Mucosa of rectum (tissue), 2 donors: ENCODE data around the gene NOB1.

Experiments
- H3K27ac ChIP-seq, 2 donors: one replicate each; pipeline ENCODE4 v1.7.0; 2013; ENCODE audit warnings: inconsistent platforms in 2 of 2, low read depth in 2 of 2, low read length in 2 of 2
- H3K27me3 ChIP-seq, 2 donors: one replicate each; pipeline ENCODE4 v1.7.0; 2013; ENCODE audit warnings: low read length in 2 of 2; ENCODE audit not compliant: control insufficient read depth in 2 of 2, insufficient read depth in 2 of 2
- H3K36me3 ChIP-seq, 2 donors: one replicate each; pipeline ENCODE4 v1.7.0; 2013; ENCODE audit warnings: low read length in 2 of 2; ENCODE audit not compliant: control insufficient read depth in 2 of 2, insufficient read depth in 2 of 2
- H3K4me1 ChIP-seq, 2 donors: one replicate each; pipeline ENCODE4 v1.7.0; 2013; ENCODE audit warnings: low read length in 2 of 2, mild to moderate bottlenecking in 1 of 2; ENCODE audit not compliant: control insufficient read depth in 2 of 2, insufficient read depth in 2 of 2
- H3K4me3 ChIP-seq, 2 donors: one replicate each; pipeline ENCODE4 v1.7.0; 2013; ENCODE audit warnings: low read length in 2 of 2
- H3K9ac ChIP-seq, 2 donors: one replicate each; pipeline ENCODE4 v1.7.0; 2013; ENCODE audit warnings: low read length in 2 of 2, low read depth in 1 of 2, mild to moderate bottlenecking in 1 of 2
- H3K9me3 ChIP-seq, 2 donors: one replicate each; pipeline ENCODE4 v1.7.0; 2013; ENCODE audit warnings: low read length in 2 of 2; ENCODE audit not compliant: control insufficient read depth in 2 of 2
- donor health status: healthy.
- donor health status: Normal muscosa, but diverticular disease.

The NOB1 gene

GRCh38 chr16:69707920-69708683 lies 46.6 kb downstream of the NOB1 start:
- peaks cover 0 to 6% of the 10 kb centered on the region in 2 donors for H3K4me1 ChIP-seq
- no peak overlapping the region for H3K9ac ChIP-seq
- H3K4me3 ChIP-seq: no peak overlapping the region
- H3K27ac ChIP-seq: no peak overlapping the region
- no peaks in the 10 kb centered on the region for H3K27me3 ChIP-seq
- H3K9me3 ChIP-seq: no peaks in the 10 kb centered on the region
- peaks cover 4 to 12% of the 10 kb centered on the region in 2 donors for H3K36me3 ChIP-seq

GRCh38 chr16:69706975-69707340 lies 47.8 kb downstream of the NOB1 start:
- Histone ChIP-seq H3K27me3 (no peaks in the 10 kb centered on the region), H3K27ac (peak overlapping the region in 1 of 2 donors; percentile 21), H3K4me1 (peaks cover 0 to 6% of the 10 kb centered on the region in 2 donors), H3K9ac (no peak overlapping the region), H3K36me3 (peaks cover 1 to 8% of the 10 kb centered on the region in 2 donors), H3K4me3 (no peak overlapping the region), H3K9me3 (no peaks in the 10 kb centered on the region)

GRCh38 chr16:69706256-69706974 lies 48.3 kb downstream of the NOB1 start:
- peak overlapping the region in 1 of 2 donors; percentile 21 for H3K27ac ChIP-seq

GRCh38 chr16:69703638-69704037 lies 51.1 kb downstream of the NOB1 start:
- Histone ChIP-seq H3K36me3 (peaks cover 8 to 9% of the 10 kb centered on the region in 2 donors), H3K9ac (no peak overlapping the region), H3K4me1 (peaks cover 0 to 6% of the 10 kb centered on the region in 2 donors), H3K27me3 (no peaks in the 10 kb centered on the region), H3K27ac (no peak overlapping the region), H3K9me3 (no peaks in the 10 kb centered on the region), H3K4me3 (no peak overlapping the region)

More at GRCh38 chr16:69706256-69706974, 48.3 kb downstream of the NOB1 start:
- no peaks in the 10 kb centered on the region for H3K27me3 ChIP-seq
- peaks cover 0 to 6% of the 10 kb centered on the region in 2 donors for H3K4me1 ChIP-seq
- H3K9me3 ChIP-seq: no peaks in the 10 kb centered on the region
- peaks cover 5 to 11% of the 10 kb centered on the region in 2 donors for H3K36me3 ChIP-seq
- H3K9ac ChIP-seq: no peak overlapping the region
- no peak overlapping the region for H3K4me3 ChIP-seq

GRCh38 chr16:69701866-69702265 lies 52.9 kb downstream of the NOB1 start:
- Histone ChIP-seq H3K27me3 (no peaks in the 10 kb centered on the region), H3K4me1 (peaks cover 0 to 6% of the 10 kb centered on the region in 2 donors), H3K27ac (no peak overlapping the region), H3K9ac (no peak overlapping the region), H3K9me3 (no peaks in the 10 kb centered on the region), H3K4me3 (no peak overlapping the region), H3K36me3 (peaks cover 5 to 9% of the 10 kb centered on the region in 2 donors)

- Histone ChIP-seq H3K4me3 (no peak overlapping the region), H3K9me3 (no peaks in the 10 kb centered on the region), H3K4me1 (peaks cover 0 to 3% of the 10 kb centered on the region in 2 donors), H3K9ac (no peak overlapping the region), H3K27ac (no peak overlapping the region), H3K36me3 (peaks cover 5 to 12% of the 10 kb centered on the region in 2 donors), H3K27me3 (no peaks in the 10 kb centered on the region)
These were observed 53.3 kb downstream of the NOB1 start for GRCh38 chr16:69701452-69701851.

GRCh38 chr16:69699915-69700314 lies 54.8 kb downstream of the NOB1 start:
- H3K36me3 ChIP-seq: peaks cover 16 to 17% of the 10 kb centered on the region in 2 donors
- no peaks in the 10 kb centered on the region for H3K9me3 ChIP-seq
- H3K4me1 ChIP-seq: no peaks in the 10 kb centered on the region
- no peak overlapping the region for H3K9ac ChIP-seq
- H3K27ac ChIP-seq: no peak overlapping the region
- H3K4me3 ChIP-seq: no peak overlapping the region
- H3K27me3 ChIP-seq: no peaks in the 10 kb centered on the region

- H3K27me3 ChIP-seq: no peaks in the 10 kb centered on the region
- no peak overlapping the region for H3K9ac ChIP-seq
- peaks cover 28 to 29% of the 10 kb centered on the region in 2 donors for H3K36me3 ChIP-seq
- H3K4me3 ChIP-seq: no peak overlapping the region
- H3K9me3 ChIP-seq: no peaks in the 10 kb centered on the region
- no peak overlapping the region for H3K27ac ChIP-seq
- H3K4me1 ChIP-seq: no peaks in the 10 kb centered on the region
These were observed 56.3 kb downstream of the NOB1 start for GRCh38 chr16:69698404-69698803.

GRCh38 chr16:69693916-69694315 lies 60.8 kb downstream of the NOB1 start:
- H3K27ac ChIP-seq: no peak overlapping the region
- H3K27me3 ChIP-seq: no peaks in the 10 kb centered on the region
- H3K9ac ChIP-seq: no peak overlapping the region
- no peak overlapping the region for H3K4me3 ChIP-seq
- H3K36me3 ChIP-seq: peaks cover 41 to 48% of the 10 kb centered on the region in 2 donors
- no peaks in the 10 kb centered on the region for H3K9me3 ChIP-seq
- no peaks in the 10 kb centered on the region for H3K4me1 ChIP-seq
